IMR-90 (cell line): ENCODE results near the gene GALNT12. TPM values are rescaled to one million over a fixed set of nuclear protein-coding genes. Genes with fewer than 3 reads are reported as not detected.

Experiments
- ATAC-seq: fragments of 200-7000 bp; cut with Tn5 transposase; 2 replicates; pipeline ENCODE4 v1.9.1; 2020; ENCODE audit warnings: low read depth, mild to moderate bottlenecking, moderate library complexity
- BruUV-seq: library from RNA; stranded (reverse); fragments of 400-500 nt; replicated peaks from 2 replicates; lab custom pipeline; 2021; lab: Mats Ljungman, UMichigan
- CTCF ChIA-PET: fragments of 300-600 bp; formaldehyde crosslinking; extraction: SDS; loops from one replicate; lab custom pipeline; 2021; ENCODE audit warnings: antibody characterized with exemption; lab: Yijun Ruan, JAX
- POLR2A ChIA-PET: fragments of 300-600 bp; sonication (Branson Sonifier 250); formaldehyde crosslinking; loops from one replicate; lab custom pipeline; 2022; ENCODE audit warnings: antibody characterized with exemption; ENCODE audit not compliant: unreplicated experiment; lab: Charles Lee
- DNase-seq: peaks from one replicate; pipeline ENCODE4 v3.0.0; 2013
- H2AFZ ChIP-seq: replicated peaks from 2 replicates; pipeline ENCODE3; 2013; ENCODE audit warnings: low read length, mild to moderate bottlenecking; ENCODE audit not compliant: poor library complexity
- H2AK5ac ChIP-seq: 2 replicates; pipeline ENCODE4 v1.6.1; 2013; ENCODE audit warnings: low read depth, low read length, inconsistent platforms
- H2AK9ac ChIP-seq: replicated peaks from 2 replicates; pipeline ENCODE3; 2013; ENCODE audit warnings: mild to moderate bottlenecking, low read depth, low read length, moderate library complexity; ENCODE audit not compliant: poor library complexity
- H2BK120ac ChIP-seq: 2 replicates; pipeline ENCODE4 v1.6.1; 2013; ENCODE audit warnings: low read depth, low read length, inconsistent platforms
- H2BK15ac ChIP-seq: 3 replicates; pipeline ENCODE4 v1.6.1; 2013; ENCODE audit warnings: low read depth, low read length, inconsistent platforms
- H2BK20ac ChIP-seq: 2 replicates; pipeline ENCODE4 v1.6.1; 2013; ENCODE audit warnings: low read depth, mild to moderate bottlenecking, inconsistent platforms, low read length, moderate library complexity
- H2BK5ac ChIP-seq: 2 replicates; pipeline ENCODE4 v1.6.1; 2013; ENCODE audit warnings: mild to moderate bottlenecking, low read depth, low read length, inconsistent platforms; ENCODE audit not compliant: poor library complexity, severe bottlenecking
- H3K14ac ChIP-seq: replicated peaks from 2 replicates; pipeline ENCODE4 v1.6.1; 2013; ENCODE audit warnings: low read depth, low read length, inconsistent platforms
- H3K18ac ChIP-seq: 2 replicates; pipeline ENCODE4 v1.6.1; 2013; ENCODE audit warnings: low read depth, low read length, control low read depth
- H3K23ac ChIP-seq: 2 replicates; pipeline ENCODE4 v1.6.1; 2013; ENCODE audit warnings: low read depth, low read length, inconsistent platforms
- H3K27ac ChIP-seq: 2 replicates; pipeline ENCODE4 v1.5.1; 2013; ENCODE audit warnings: mild to moderate bottlenecking, control low read depth, low read length; ENCODE audit not compliant: insufficient read depth
- H3K27me3 ChIP-seq: 2 replicates; pipeline ENCODE4 v1.6.1; 2013; ENCODE audit warnings: low read length; ENCODE audit not compliant: control insufficient read depth, insufficient read depth
- H3K36me3 ChIP-seq: 2 replicates; pipeline ENCODE4 v1.6.1; 2013; ENCODE audit warnings: low read length, mixed read lengths; ENCODE audit not compliant: control insufficient read depth, insufficient read depth
- H3K4ac ChIP-seq: 2 replicates; pipeline ENCODE4 v1.6.1; 2013; ENCODE audit warnings: low read depth, low read length, inconsistent platforms
- H3K4me1 ChIP-seq: 2 replicates; pipeline ENCODE4 v1.6.1; 2013; ENCODE audit warnings: low read length, mixed read lengths; ENCODE audit not compliant: control insufficient read depth, insufficient read depth
- H3K4me2 ChIP-seq: 2 replicates; pipeline ENCODE4 v1.6.1; 2013; ENCODE audit warnings: low read depth, mild to moderate bottlenecking, control low read depth, low read length, moderate library complexity
- H3K4me3 ChIP-seq: 2 replicates; pipeline ENCODE4 v1.5.1; 2013; ENCODE audit warnings: low read depth, mild to moderate bottlenecking, control low read depth, low read length, moderate library complexity; ENCODE audit not compliant: insufficient read depth
- H3K56ac ChIP-seq: 2 replicates; pipeline ENCODE4 v1.6.1; 2013; ENCODE audit warnings: low read length, inconsistent platforms; ENCODE audit not compliant: insufficient read depth; ENCODE audit errors: extremely low read depth
- H3K79me1 ChIP-seq, 2 experiments: 2 replicates each; pipeline ENCODE4 v1.6.1; 2013; ENCODE audit warnings: low read length in 2 of 2, inconsistent platforms in 1 of 2, low read depth in 1 of 2
- H3K9ac ChIP-seq: 2 replicates; pipeline ENCODE4 v1.6.1; 2013; ENCODE audit warnings: low read depth, low read length, control low read depth
- H3K9me1 ChIP-seq: 2 replicates; pipeline ENCODE4 v1.6.1; 2013; ENCODE audit warnings: low read length, inconsistent platforms; ENCODE audit not compliant: insufficient read depth
- H3K9me3 ChIP-seq: 2 replicates; pipeline ENCODE4 v1.6.1; 2013; ENCODE audit warnings: low read length; ENCODE audit not compliant: control insufficient read depth, insufficient read depth
- H4K20me1 ChIP-seq: 2 replicates; pipeline ENCODE4 v1.6.1; 2013; ENCODE audit warnings: low read length, inconsistent platforms; ENCODE audit not compliant: insufficient read depth
- H4K5ac ChIP-seq: 2 replicates; pipeline ENCODE4 v1.6.1; 2013; ENCODE audit warnings: mild to moderate bottlenecking, low read depth, low read length, control low read depth
- H4K8ac ChIP-seq, 2 experiments: 2 replicates each; pipeline ENCODE4 v1.6.1; 2013; ENCODE audit warnings: low read depth in 2 of 2, low read length in 2 of 2, control low read depth in 1 of 2, inconsistent platforms in 1 of 2
- H4K91ac ChIP-seq: 2 replicates; pipeline ENCODE4 v1.6.1; 2013; ENCODE audit warnings: low read depth, low read length, inconsistent platforms; ENCODE audit not compliant: insufficient read depth
- BHLHE40 ChIP-seq: fragments of 150-350 bp; IDR thresholded peaks from 2 replicates; pipeline ENCODE4 v1.6.1; 2016; ENCODE audit warnings: mild to moderate bottlenecking, low read depth, low read length
- CHD1 ChIP-seq: IDR thresholded peaks from 2 replicates; pipeline ENCODE4 v1.6.1; 2012; ENCODE audit warnings: low read depth, low read length, improper control_type of control experiment
- ELK1 ChIP-seq: fragments of 150-350 bp; IDR thresholded peaks from 2 replicates; pipeline ENCODE4 v1.6.1; 2016; ENCODE audit warnings: low read depth, mild to moderate bottlenecking, low read length, moderate library complexity, borderline replicate concordance
- FOS ChIP-seq: fragments of 150-350 bp; IDR thresholded peaks from 2 replicates; pipeline ENCODE4 v1.6.1; 2016; ENCODE audit warnings: low read depth, low read length
- MAFK ChIP-seq: IDR thresholded peaks from 2 replicates; pipeline ENCODE4 v1.6.1; 2012; ENCODE audit warnings: low read depth, low read length, improper control_type of control experiment
- MAZ ChIP-seq: IDR thresholded peaks from 2 replicates; pipeline ENCODE4 v1.6.1; 2012; ENCODE audit warnings: low read depth, mild to moderate bottlenecking, low read length, improper control_type of control experiment, moderate library complexity, borderline replicate concordance
- MXI1 ChIP-seq: IDR thresholded peaks from 2 replicates; pipeline ENCODE4 v1.6.1; 2012; ENCODE audit warnings: low read depth, mild to moderate bottlenecking, low read length, moderate library complexity, borderline replicate concordance
- NFE2L2 ChIP-seq: fragments of 150-350 bp; IDR thresholded peaks from 2 replicates; pipeline ENCODE4 v1.6.1; 2016; ENCODE audit warnings: low read depth, mild to moderate bottlenecking, low read length
- POLR2A ChIP-seq: IDR thresholded peaks from 2 replicates; pipeline ENCODE4 v1.6.1; 2012; ENCODE audit warnings: mild to moderate bottlenecking, low read depth, low read length
- RFX5 ChIP-seq: IDR thresholded peaks from 2 replicates; pipeline ENCODE4 v1.8.0; 2012; ENCODE audit warnings: low read depth, mild to moderate bottlenecking, low read length, moderate library complexity
- SMC3 ChIP-seq: fragments of 150-350 bp; IDR thresholded peaks from 2 replicates; pipeline ENCODE4 v1.6.1; 2016; ENCODE audit warnings: low read depth, mild to moderate bottlenecking, antibody characterized with exemption, low read length, moderate library complexity
- WGBS, 2 experiments: methylation state at CpG; one replicate each; pipeline versions ENCODE4 v1.1.5 to v1.1.7; 2013; ENCODE audit warnings: missing lambda C conversion rate in 2 of 2; ENCODE audit not compliant: insufficient read length in 1 of 2; ENCODE audit errors: extremely low coverage in 2 of 2; 5-methylcytosine and 5-hydroxymethylcytosine counted together
- dilution Hi-C: fragments of 300-500 bp; cut with HindIII; formaldehyde crosslinking; loops from one replicate; pipeline ENCODE4 v1.14.3; 2018; ENCODE audit warnings: low sequenced_read_pairs; ENCODE audit not compliant: unreplicated experiment
- in situ Hi-C: fragments of 300-500 bp; cut with MboI; formaldehyde crosslinking; loops from 3 replicates; pipeline ENCODE4 v1.14.3; 2019; ENCODE audit warnings: low sequenced_read_pairs, inconsistent platforms, mixed read lengths
- intact Hi-C: fragments of 100-400 bp; cut with micrococcal nuclease; formaldehyde crosslinking; loops from 2 replicates; pipeline ENCODE4 v1.10.0; 2022
- polyA plus RNA-seq, 3 experiments: library from polyadenylated mRNA; depleted of rRNA; stranded (reverse); fragments of >200 nt; gene quantifications; 2 replicates each; pipeline ENCODE4 v1.2.3, GENCODE V29; 2012; ENCODE audit warnings: low replicate concordance in 1 of 3
- total RNA-seq: library from RNA; depleted of rRNA; stranded (reverse); fragments of >200 nt; gene quantifications from 2 replicates; pipeline ENCODE4 v1.2.3, GENCODE V29; 2012

GALNT12 gene
- total and polyA plus RNA-seq, 2 of the 4 experiments (the other 2 are of a cell fraction), result 2.3 to 2.5 TPM

DNA sequence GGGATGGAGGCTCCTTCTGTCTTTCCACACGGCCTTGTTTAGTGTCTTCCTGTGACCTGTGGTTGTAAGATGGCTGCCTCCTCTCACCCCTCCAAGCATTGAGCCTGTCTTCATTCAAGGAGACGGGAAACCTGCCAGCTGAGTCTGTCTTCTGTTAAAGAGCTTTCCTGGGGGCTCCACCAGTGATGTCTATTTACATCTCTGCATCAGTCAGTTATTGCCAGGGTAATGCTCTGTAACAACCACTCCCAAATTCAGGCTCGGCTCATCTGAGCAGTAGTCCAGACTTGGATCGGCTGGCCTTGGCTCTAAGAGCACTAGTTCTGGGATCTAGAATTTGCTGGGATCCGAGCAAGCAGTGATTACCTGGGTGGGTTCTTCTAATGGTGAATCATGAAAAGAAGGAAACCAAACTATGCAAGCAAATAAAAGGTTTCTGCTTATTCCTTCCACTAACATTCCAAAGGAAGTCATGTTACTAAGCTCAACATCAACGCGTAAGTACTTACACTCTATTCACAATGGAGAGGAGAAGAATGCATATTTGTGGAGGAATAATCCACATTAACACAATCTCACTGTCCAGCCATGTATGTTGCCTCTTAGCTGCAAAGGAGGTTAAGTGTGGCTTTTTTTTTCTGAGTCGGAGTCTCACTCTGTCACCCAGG is 61.7 kb downstream of the GALNT12 start (continued):
- TF ChIP-seq MAZ (no peak), FOS (no peak)

DNA sequence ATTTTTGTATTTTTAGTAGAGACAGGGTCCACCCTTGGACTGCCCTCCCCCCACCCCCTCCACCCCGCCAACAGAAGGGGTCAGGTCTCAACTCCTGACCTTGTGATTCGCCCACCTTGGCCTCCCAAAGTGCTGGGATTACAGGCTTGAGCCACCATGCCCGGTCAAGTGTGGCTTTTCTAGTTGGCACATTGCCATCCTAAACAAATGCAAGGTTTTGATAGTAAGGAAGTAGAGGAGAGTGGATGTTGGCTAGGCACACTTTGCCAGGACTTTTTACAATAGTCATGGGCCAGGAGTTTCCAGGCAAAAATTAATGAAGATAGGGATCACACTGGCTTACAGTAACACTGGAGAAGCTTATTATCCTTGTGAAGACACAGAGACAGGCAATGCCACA is 62.4 kb downstream of the GALNT12 start:
- Histone ChIP-seq H3K27me3 (no peaks in the 10 kb centered on the region), H2BK15ac (no peak overlapping the region; the same call in 2 of the 3 replicates), H3K4ac (peak overlapping the region; percentile 61; the same call in 1 of the 2 replicates), H3K27ac (no peak overlapping the region), H3K4me2 (no peak overlapping the region), H4K5ac (no peak overlapping the region), H3K4me1 (peaks cover 14% of the 10 kb centered on the region), H4K8ac (no peak overlapping the region), H3K9ac (no peak overlapping the region), H3K79me1 (no peaks in the 10 kb centered on the region), H2BK5ac (no peak overlapping the region), H2AFZ (no peak overlapping the region), H2AK9ac (no peak overlapping the region), H3K36me3 (no peaks in the 10 kb centered on the region), H3K56ac (no peak overlapping the region), H3K4me3 (no peak overlapping the region), H2AK5ac (no peak overlapping the region), H3K9me1 (peaks cover 13% of the 10 kb centered on the region), H4K20me1 (no peaks in the 10 kb centered on the region), H2BK120ac (0 out of 2 replicates have a peak overlapping the region, but pooled peaks have one; percentile 16), H4K91ac (peak overlapping the region; percentile 40; the same call in 1 of the 2 replicates), H3K18ac (no peak overlapping the region), H2BK20ac (peak overlapping the region; percentile 29; the same call in 1 of the 2 replicates), H3K23ac (no peak overlapping the region), H3K9me3 (peaks cover 3% of the 10 kb centered on the region), H3K14ac (peak overlapping the region; percentile 62; the same call in 1 of the 2 replicates)
- ChIA-PET CTCF (interaction anchor here (0.7 kb wide), 1 partner anchor 150 kb away, joined by 3 read pairs; no protein-coding TSS in a partner anchor), POLR2A (no interaction called here)
- dilution Hi-C loops, result no loop called here
- BruUV-seq, result no TSS peak
- TF ChIP-seq MAFK (no peak), BHLHE40 (no peak), SMC3 (no peak), MAZ (no peak), RFX5 (no peak), ELK1 (no peak), POLR2A (no peak), NFE2L2 (no peak), CHD1 (no peak), MXI1 (no peak)
- WGBS, 2 experiments, result 100% methylated on average over 1 of the region's 3 CpGs; no CpG with 5 or more reads in 1 of the 2 experiments
- intact Hi-C loops, result no loop called here
- ATAC-seq (no peak), DNase-seq (no peak)
- in situ Hi-C loops, result loop anchor here (25.0 kb wide), 1 partner anchor 967 kb away; no protein-coding TSS in a partner anchor
